Aorta (tissue), 5 donors: ENCODE data around the gene DYNLT2B. TPM values are rescaled to one million over a fixed set of nuclear protein-coding genes. Genes with fewer than 3 reads are reported as not detected.
"Not testable (repeated sequence)": the region's sequence is repeated elsewhere in the genome, so short reads cannot be mapped to it uniquely, and the experiment has no call there.

ENCODE experiments used
- ATAC-seq: fragments of 200-7000 bp; cut with Tn5 transposase; one replicate; pipeline ENCODE4 v1.9.1; 2022; ENCODE audit warnings: moderate library complexity; ENCODE audit not compliant: low FRiP score
- DNase-seq, 2 donors: peaks; one replicate each; pipeline ENCODE4 v3.0.0-alpha.2; 2020
- H3K27ac ChIP-seq, 2 donors: one replicate each; pipeline ENCODE4 v1.5.1; 2013; ENCODE audit warnings: low read length in 2 of 2, mild to moderate bottlenecking in 2 of 2, moderate library complexity in 2 of 2, control low read depth in 1 of 2, inconsistent platforms in 1 of 2, low read depth in 1 of 2
- H3K27me3 ChIP-seq, 2 donors: one replicate each; pipeline ENCODE4 v1.6.1; 2013; ENCODE audit warnings: control low read depth in 1 of 2, low read length in 1 of 2, mild to moderate bottlenecking in 1 of 2, moderate library complexity in 1 of 2; ENCODE audit not compliant: insufficient read depth in 2 of 2, control insufficient read depth in 1 of 2
- H3K36me3 ChIP-seq, 2 donors: one replicate each; pipeline ENCODE4 v1.6.1; 2013; ENCODE audit warnings: control low read depth in 1 of 2, low read length in 1 of 2, mild to moderate bottlenecking in 1 of 2; ENCODE audit not compliant: insufficient read depth in 2 of 2, control insufficient read depth in 1 of 2
- H3K4me1 ChIP-seq, 2 donors: one replicate each; pipeline ENCODE4 v1.6.1; 2013; ENCODE audit warnings: low read length in 2 of 2, control low read depth in 1 of 2, mild to moderate bottlenecking in 1 of 2, moderate library complexity in 1 of 2; ENCODE audit not compliant: insufficient read depth in 2 of 2, control insufficient read depth in 1 of 2
- H3K4me3 ChIP-seq, 2 donors: one replicate each; pipeline ENCODE4 v1.5.1; 2013; ENCODE audit warnings: low read length in 2 of 2, control low read depth in 1 of 2, mild to moderate bottlenecking in 1 of 2
- H3K9me3 ChIP-seq: one replicate; pipeline ENCODE4 v1.6.1; 2013; ENCODE audit warnings: mild to moderate bottlenecking, low read length; ENCODE audit not compliant: control insufficient read depth
- WGBS, 2 donors: extraction: QIAGEN DNeasy Blood & Tissue Kit; methylation state at CpG; one replicate each; pipeline ENCODE4 v1.1.7; 2013; 5-methylcytosine and 5-hydroxymethylcytosine counted together
- intact Hi-C, 2 donors: fragments of 100-400 bp; cut with DNase I; formaldehyde crosslinking; loops; one replicate each; pipeline versions ENCODE4 v1.14.2 to v1.15.0; 2022
- polyA plus RNA-seq, 2 donors: library from polyadenylated mRNA; stranded (reverse); fragments of 200-250 nt; gene quantifications; one replicate each; pipeline ENCODE4 v1.2.3, GENCODE V29; 2013
- total RNA-seq, 2 donors: library from RNA; stranded (reverse); fragmentation: NEBNext Ultra II Directional; extraction: Animal tissue kit (Norgen Biotek cat#: 25700); gene quantifications; one replicate each; pipeline ENCODE4 v1.2.1, GENCODE V29; 2021
- donor health status: healthy with polysubstance abuse.
- donor health status: Bipolar disorder and iron deficiency.
- donor health status: DM: no; HTN: no; CAD: no.
- donor health status: DM: no; HTN: no; CAD: no.
- donor health status: DM: yes; HTN: yes; CAD: no.

DYNLT2B gene
- total and polyA plus RNA-seq, 4 donors = 4.7 to 14.7 (median 7.8) TPM

GRCh38 chr3:196350067-196350466 lies 32.0 kb upstream of the DYNLT2B start:
- no peak overlapping the region for H3K4me3 ChIP-seq
- H3K4me1 ChIP-seq = no peaks in the 10 kb centered on the region
- no peak overlapping the region for H3K27ac ChIP-seq
- intact Hi-C loops = no loop called here
- H3K36me3 ChIP-seq = peaks cover 2 to 6% of the 10 kb centered on the region in 2 donors
- no peaks in the 10 kb centered on the region for H3K27me3 ChIP-seq
- DNase-seq (no peak), ATAC-seq (no peak)
- no peaks in the 10 kb centered on the region for H3K9me3 ChIP-seq

GRCh38 chr3:196348698-196349097 lies 30.7 kb upstream of the DYNLT2B start:
- intact Hi-C loops = no loop called here
- Histone ChIP-seq H3K4me3 (no peak overlapping the region), H3K27ac (no peak overlapping the region), H3K36me3 (peaks cover 0 to 2% of the 10 kb centered on the region in 2 donors), H3K4me1 (no peaks in the 10 kb centered on the region), H3K27me3 (no peaks in the 10 kb centered on the region), H3K9me3 (no peaks in the 10 kb centered on the region)
- ATAC-seq (no peak), DNase-seq (no peak)
- WGBS, 2 donors = 88 to 93% methylated on average over 3 of the region's 3 CpGs

DNA sequence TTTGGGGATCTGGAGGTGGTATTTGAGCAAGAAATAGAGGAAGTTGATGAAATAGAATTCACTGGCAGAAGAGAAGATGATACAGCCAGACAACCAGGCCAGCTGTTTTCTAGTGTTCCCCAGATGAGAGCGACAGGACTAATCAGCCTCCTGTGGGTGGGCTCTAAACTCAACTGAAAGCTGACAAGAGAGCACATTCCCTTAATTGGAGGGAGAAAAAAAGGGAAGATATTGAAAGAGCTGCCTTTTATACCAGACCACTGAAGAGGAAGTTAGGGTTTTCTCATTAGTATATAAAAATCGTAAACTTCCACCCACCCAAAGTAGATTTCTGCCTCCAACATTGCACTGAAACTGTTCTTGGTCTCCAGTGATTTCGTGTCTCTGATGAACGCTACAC lies 26.6 kb upstream of the DYNLT2B start:
- ATAC-seq (no peak), DNase-seq (no peak)
- H3K4me1 ChIP-seq = no peaks in the 10 kb centered on the region
- 90 to 94% methylated on average over 4 of the region's 4 CpGs for WGBS, 2 donors
- no peak overlapping the region for H3K4me3 ChIP-seq
- intact Hi-C loops = no loop called here
- H3K27ac ChIP-seq = no peak overlapping the region
- H3K27me3 ChIP-seq = no peaks in the 10 kb centered on the region
- H3K9me3 ChIP-seq = no peaks in the 10 kb centered on the region
- H3K36me3 ChIP-seq = peaks cover 0 to 2% of the 10 kb centered on the region in 2 donors

GRCh38 chr3:196343917-196344316 lies 25.9 kb upstream of the DYNLT2B start:
- H3K4me1 ChIP-seq, H3K36me3 ChIP-seq, DNase-seq, intact Hi-C loops, H3K27me3 ChIP-seq, H3K9me3 ChIP-seq, H3K27ac ChIP-seq, H3K4me3 ChIP-seq, ATAC-seq: not testable (repeated sequence)
- WGBS, 2 donors = 94% methylated on average over 12 to 13 of the region's 14 CpGs

DNA sequence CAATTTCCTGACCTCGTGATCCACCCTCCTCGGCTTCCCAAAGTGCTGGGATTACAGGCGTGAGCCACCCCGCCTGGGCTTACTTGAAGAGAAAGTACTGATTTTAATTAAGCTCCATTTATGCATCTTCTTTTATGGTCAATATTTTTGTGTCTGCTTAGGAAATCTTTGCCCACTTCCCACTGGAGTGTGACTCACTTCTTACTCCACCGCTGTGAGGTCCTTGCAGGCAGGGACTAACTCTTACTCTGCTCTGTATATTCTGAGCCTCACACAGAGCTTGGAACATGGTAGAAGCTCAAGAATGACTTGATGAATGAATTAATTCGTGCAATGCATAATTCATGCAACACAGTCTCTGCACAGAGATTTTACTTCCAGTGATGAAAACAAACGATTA lies 23.1 kb upstream of the DYNLT2B start:
- H3K36me3 ChIP-seq = no peaks in the 10 kb centered on the region
- H3K27ac ChIP-seq = no peak overlapping the region
- no peak for ATAC-seq
- intact Hi-C loops = no loop called here
- H3K4me3 ChIP-seq = no peak overlapping the region
- WGBS, 2 donors = 85 to 86% methylated on average over 7 of the region's 7 CpGs
- H3K9me3 ChIP-seq = peaks cover 7% of the 10 kb centered on the region
- H3K27me3 ChIP-seq = no peaks in the 10 kb centered on the region
- no peak for DNase-seq
- no peaks in the 10 kb centered on the region for H3K4me1 ChIP-seq

- WGBS, 2 donors = 65 to 76% methylated on average over 2 of the region's 2 CpGs
- DNase-seq (no peak), ATAC-seq (no peak)
- no peaks in the 10 kb centered on the region for H3K4me1 ChIP-seq
- H3K4me3 ChIP-seq = no peak overlapping the region
- H3K9me3 ChIP-seq = peaks cover 7% of the 10 kb centered on the region
- no peaks in the 10 kb centered on the region for H3K36me3 ChIP-seq
- intact Hi-C loops = no loop called here
- no peaks in the 10 kb centered on the region for H3K27me3 ChIP-seq
- H3K27ac ChIP-seq = no peak overlapping the region
These were observed 22.4 kb upstream of the DYNLT2B start for GRCh38 chr3:196340466-196340865.

DNA sequence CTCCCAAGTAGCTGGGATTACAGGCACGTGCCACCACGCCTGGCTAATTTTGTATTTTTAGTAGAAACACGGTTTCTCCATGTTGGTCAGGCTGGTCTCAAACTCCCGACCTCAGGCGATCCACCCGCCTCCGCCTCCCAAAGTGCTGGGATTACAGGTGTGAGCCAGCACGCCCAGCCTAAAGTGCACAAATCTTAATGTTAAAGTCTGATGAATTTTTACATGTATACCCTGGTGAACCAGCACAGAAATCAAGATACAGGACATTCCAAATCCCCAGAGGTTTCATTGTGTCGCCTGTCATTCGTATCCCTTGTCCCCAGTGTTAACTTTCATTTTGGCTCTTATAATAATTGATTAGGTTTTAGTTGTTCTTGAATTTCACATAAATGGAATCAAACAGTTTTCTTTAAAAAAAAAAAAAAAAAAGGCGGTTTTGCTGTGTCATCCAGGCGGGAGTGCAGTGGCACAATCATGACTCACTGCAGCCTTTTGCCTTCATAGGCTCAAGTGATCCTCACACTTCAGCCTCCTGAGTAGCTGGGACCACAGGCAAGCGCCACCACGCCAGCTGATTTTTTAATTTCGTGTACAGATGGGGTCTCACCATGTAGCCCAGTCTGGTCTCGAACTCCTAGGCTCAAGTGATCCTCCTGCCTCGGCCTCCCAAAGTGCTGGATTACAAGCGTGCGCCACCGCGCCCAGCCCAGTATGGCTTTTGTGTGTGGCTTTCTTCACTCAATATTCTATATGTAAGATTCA lies 21.6 kb upstream of the DYNLT2B start:
- Histone ChIP-seq H3K4me1 (no peaks in the 10 kb centered on the region), H3K4me3 (no peak overlapping the region), H3K27me3 (no peaks in the 10 kb centered on the region), H3K27ac (no peak overlapping the region), H3K9me3 (peaks cover 7% of the 10 kb centered on the region), H3K36me3 (no peaks in the 10 kb centered on the region)
- intact Hi-C loops = no loop called here
- no peak for ATAC-seq
- 88 to 89% methylated on average over 21 of the region's 21 CpGs for WGBS, 2 donors
- DNase-seq = no peak

GRCh38 chr3:196339044-196339443 lies 21.0 kb upstream of the DYNLT2B start:
- intact Hi-C loops = no loop called here
- peaks cover 7% of the 10 kb centered on the region for H3K9me3 ChIP-seq
- no peaks in the 10 kb centered on the region for H3K4me1 ChIP-seq
- H3K36me3 ChIP-seq = no peaks in the 10 kb centered on the region
- WGBS, 2 donors = 82 to 84% methylated on average over 6 of the region's 6 CpGs
- DNase-seq (no peak), ATAC-seq (no peak)
- no peaks in the 10 kb centered on the region for H3K27me3 ChIP-seq
- H3K27ac ChIP-seq = no peak overlapping the region
- H3K4me3 ChIP-seq = no peak overlapping the region

GRCh38 chr3:196336319-196337145 lies 18.5 kb upstream of the DYNLT2B start:
- H3K4me1 ChIP-seq = no peaks in the 10 kb centered on the region
- H3K4me3 ChIP-seq = no peak overlapping the region
- DNase-seq = no peak
- H3K27me3 ChIP-seq = no peaks in the 10 kb centered on the region
- no peak for ATAC-seq
- H3K9me3 ChIP-seq = peaks cover 7% of the 10 kb centered on the region
- WGBS, 2 donors = 75 to 76% methylated on average over 17 of the region's 17 CpGs
- no peak overlapping the region for H3K27ac ChIP-seq
- intact Hi-C loops = no loop called here
- H3K36me3 ChIP-seq = no peaks in the 10 kb centered on the region
